Activated B cell treated with CpG ODN at 0.5 μM for 24 hours (primary cell): ENCODE measurements around the gene DAGLA. TPM values are rescaled to one million over a fixed set of nuclear protein-coding genes. Genes with fewer than 3 reads are reported as not detected.

Experiments
- ATAC-seq: fragments of 200-7000 bp; cut with Tn5 transposase; one replicate; pipeline ENCODE4 v1.10.0; 2021; ENCODE audit warnings: low read depth, mild to moderate bottlenecking, moderate library complexity
- CTCF ChIA-PET: fragments of 350-600 bp; sonication (Branson Sonifier 250); formaldehyde crosslinking; loops from one replicate; lab custom pipeline; 2021; ENCODE audit warnings: antibody characterized with exemption; lab: Charles Lee
- POLR2A ChIA-PET: fragments of 350-600 bp; sonication (Branson Sonifier 250); formaldehyde crosslinking; loops from one replicate; lab custom pipeline; 2021; ENCODE audit warnings: antibody characterized with exemption; lab: Charles Lee
- DNase-seq: peaks from one replicate; pipeline ENCODE4 v3.0.0; 2022
- H3K27ac Mint-ChIP-seq: one replicate; pipeline ENCODE4 v1.8.0; 2020; ENCODE audit warnings: mixed read lengths
- H3K27me3 Mint-ChIP-seq: one replicate; pipeline ENCODE4 v1.8.0; 2021; ENCODE audit warnings: mixed read lengths
- H3K36me3 Mint-ChIP-seq: one replicate; pipeline ENCODE4 v1.8.0; 2021; ENCODE audit warnings: low read depth, mixed read lengths
- H3K4me1 Mint-ChIP-seq: one replicate; pipeline ENCODE4 v1.8.0; 2021; ENCODE audit warnings: mixed read lengths
- H3K4me3 Mint-ChIP-seq: one replicate; pipeline ENCODE4 v1.8.0; 2020; ENCODE audit warnings: mild to moderate bottlenecking, mixed read lengths
- H3K9me3 Mint-ChIP-seq: one replicate; pipeline ENCODE4 v1.8.0; 2020; ENCODE audit warnings: mixed read lengths
- CTCF ChIP-seq: fragments of 200-600 bp; IDR thresholded peaks from one replicate; pipeline ENCODE4 v1.8.0; 2022; ENCODE audit warnings: antibody characterized with exemption, mild to moderate bottlenecking
- intact Hi-C: fragments of 100-400 bp; cut with micrococcal nuclease; formaldehyde crosslinking; loops from one replicate; pipeline ENCODE4 v1.15.1; 2024
- total RNA-seq: library from RNA; stranded (reverse); gene quantifications from 2 replicates; pipeline ENCODE4 v1.2.3, GENCODE V29; 2022

DAGLA gene
- total RNA-seq, 1 donor from 2014 or later: not detected

- DNase-seq (no peak), ATAC-seq (no peak)
- Mint-ChIP-seq H3K36me3 (no peaks in the 10 kb centered on the region), H3K27ac (no peak overlapping the region), H3K27me3 (peaks cover 5% of the 10 kb centered on the region), H3K4me3 (no peak overlapping the region), H3K4me1 (peaks cover 14% of the 10 kb centered on the region), H3K9me3 (no peaks in the 10 kb centered on the region)
- no peak for TF ChIP-seq CTCF
- intact Hi-C loops: no loop called here
- ChIA-PET POLR2A (no interaction called here), CTCF (interaction anchor here (0.6 kb wide), 1 partner anchor 77 kb away, joined by 4 read pairs; no protein-coding TSS in a partner anchor)
Measured at GRCh38 chr11:61700720-61701119, 20.5 kb downstream of the DAGLA start.

- no peak overlapping the region for H3K4me3 Mint-ChIP-seq
- H3K27me3 Mint-ChIP-seq: peaks cover 3% of the 10 kb centered on the region
- no peak for ATAC-seq
- no peaks in the 10 kb centered on the region for H3K36me3 Mint-ChIP-seq
- no peaks in the 10 kb centered on the region for H3K9me3 Mint-ChIP-seq
- H3K4me1 Mint-ChIP-seq: peaks cover 8% of the 10 kb centered on the region
- no peak for TF ChIP-seq CTCF
- POLR2A ChIA-PET: no interaction called here
- H3K27ac Mint-ChIP-seq: no peak overlapping the region
- intact Hi-C loops: no loop called here
- CTCF ChIA-PET: no interaction called here
- no peak for DNase-seq
Measured at GRCh38 chr11:61701242-61701886, 21.2 kb downstream of the DAGLA start.

GRCh38 chr11:61702701-61703312 lies 22.6 kb downstream of the DAGLA start:
- no peaks in the 10 kb centered on the region for H3K9me3 Mint-ChIP-seq
- DNase-seq: no peak
- H3K36me3 Mint-ChIP-seq: no peaks in the 10 kb centered on the region
- H3K27me3 Mint-ChIP-seq: peaks cover 3% of the 10 kb centered on the region
- no peak overlapping the region for H3K4me3 Mint-ChIP-seq
- H3K27ac Mint-ChIP-seq: no peak overlapping the region
- no peak for ATAC-seq
- ChIA-PET CTCF (no interaction called here), POLR2A (no interaction called here)
- H3K4me1 Mint-ChIP-seq: peaks cover 6% of the 10 kb centered on the region
- intact Hi-C loops: no loop called here
- no peak for TF ChIP-seq CTCF

- no peak for TF ChIP-seq CTCF
- H3K4me1 Mint-ChIP-seq: no peaks in the 10 kb centered on the region
- DNase-seq: no peak
- H3K27me3 Mint-ChIP-seq: no peaks in the 10 kb centered on the region
- H3K36me3 Mint-ChIP-seq: no peaks in the 10 kb centered on the region
- POLR2A ChIA-PET: no interaction called here
- H3K27ac Mint-ChIP-seq: no peak overlapping the region
- intact Hi-C loops: no loop called here
- no peak overlapping the region for H3K4me3 Mint-ChIP-seq
- H3K9me3 Mint-ChIP-seq: no peaks in the 10 kb centered on the region
- ATAC-seq: no peak
- CTCF ChIA-PET: no interaction called here
Measured at GRCh38 chr11:61704838-61705237, 24.6 kb downstream of the DAGLA start.

- intact Hi-C loops: no loop called here
- no peaks in the 10 kb centered on the region for H3K36me3 Mint-ChIP-seq
- no peaks in the 10 kb centered on the region for H3K9me3 Mint-ChIP-seq
- no peaks in the 10 kb centered on the region for H3K4me1 Mint-ChIP-seq
- ChIA-PET POLR2A (no interaction called here), CTCF (no interaction called here)
- ATAC-seq (no peak), DNase-seq (no peak)
- H3K27ac Mint-ChIP-seq: no peak overlapping the region
- TF ChIP-seq CTCF: no peak
- no peak overlapping the region for H3K4me3 Mint-ChIP-seq
- H3K27me3 Mint-ChIP-seq: peaks cover 3% of the 10 kb centered on the region
Measured at GRCh38 chr11:61706452-61707400, 26.5 kb downstream of the DAGLA start.
